A673 (cell line): ENCODE measurements around the gene KIAA0232. TPM values are rescaled to one million over a fixed set of nuclear protein-coding genes. Genes with fewer than 3 reads are reported as not detected.
A peak's percentile ranks its signal among the peaks of the same experiment; 100 is the strongest.

ENCODE experiments used
- BruUV-seq: library from RNA; stranded (reverse); fragments of 400-500 nt; replicated peaks from 2 replicates; lab custom pipeline; 2021; lab: Mats Ljungman, UMichigan
- CTCF ChIA-PET: fragments of 300-600 bp; sonication (Branson Sonifier 250); formaldehyde crosslinking; loops from one replicate; lab custom pipeline; 2022; ENCODE audit warnings: antibody characterized with exemption; lab: Charles Lee
- POLR2A ChIA-PET: fragments of 300-600 bp; sonication (Branson Sonifier 250); formaldehyde crosslinking; loops from one replicate; lab custom pipeline; 2022; ENCODE audit warnings: antibody characterized with exemption; ENCODE audit not compliant: low non-redundant PET; lab: Charles Lee
- DNase-seq: peaks from one replicate; pipeline ENCODE4 v3.0.0-alpha.2; 2015; ENCODE audit warnings: low spot score
- H3K27ac ChIP-seq: fragments of 200-600 bp; sonication (generic); 2 replicates; pipeline ENCODE4 v1.5.1; 2016; ENCODE audit warnings: mixed run types, low read depth, mild to moderate bottlenecking, mixed read lengths, antibody characterized with exemption, low read length; ENCODE audit not compliant: poor library complexity, severe bottlenecking
- H3K27me3 ChIP-seq: fragments of 200-600 bp; sonication (generic); replicated peaks from 2 replicates; pipeline ENCODE4 v1.6.1; 2017; ENCODE audit warnings: mixed run types, low read depth, mild to moderate bottlenecking, mixed read lengths, antibody characterized with exemption, low read length; ENCODE audit not compliant: insufficient read depth, poor library complexity
- H3K36me3 ChIP-seq: fragments of 200-600 bp; sonication (generic); 2 replicates; pipeline ENCODE4 v1.6.1; 2016; ENCODE audit warnings: mixed run types, mild to moderate bottlenecking, mixed read lengths, antibody characterized with exemption, low read length; ENCODE audit not compliant: insufficient read depth, poor library complexity, severe bottlenecking
- H3K4me1 ChIP-seq: fragments of 200-600 bp; sonication (generic); 2 replicates; pipeline ENCODE4 v1.6.1; 2017; ENCODE audit warnings: mixed run types, mild to moderate bottlenecking, mixed read lengths, antibody characterized with exemption, low read length; ENCODE audit not compliant: insufficient read depth, poor library complexity, severe bottlenecking
- H3K4me3 ChIP-seq: fragments of 200-600 bp; sonication (generic); 2 replicates; pipeline ENCODE4 v1.5.1; 2016; ENCODE audit warnings: low read depth, mixed run types, mild to moderate bottlenecking, mixed read lengths, low read length; ENCODE audit not compliant: poor library complexity, severe bottlenecking
- H3K9me3 ChIP-seq: fragments of 200-600 bp; sonication (generic); 2 replicates; pipeline ENCODE4 v1.6.1; 2016; ENCODE audit warnings: mixed run types, low read depth, mild to moderate bottlenecking, mixed read lengths, antibody characterized with exemption, low read length; ENCODE audit not compliant: poor library complexity, severe bottlenecking
- EZH2 ChIP-seq: fragments of 200-600 bp; sonication (generic); IDR thresholded peaks from 2 replicates; pipeline ENCODE4 v1.6.1; 2017; ENCODE audit warnings: borderline replicate concordance, low read depth, mild to moderate bottlenecking, mixed read lengths, antibody characterized with exemption, low read length; ENCODE audit not compliant: poor library complexity, severe bottlenecking
- intact Hi-C: fragments of 100-400 bp; cut with micrococcal nuclease; formaldehyde crosslinking; loops from one replicate; pipeline ENCODE4 v1.10.0; 2022; ENCODE audit not compliant: unreplicated experiment
- total RNA-seq: library from RNA; stranded (reverse); gene quantifications from 2 replicates; pipeline ENCODE4 v1.2.3, GENCODE V29; 2021
- TF ChIP-seq, protein P1 (sequence below): fragments of 300-800, 200-600 bp; sonication (generic); conservative IDR thresholded peaks from 2 replicates; pipeline ENCODE4 v1.5.1; 2017; ENCODE audit warnings: low read depth, mild to moderate bottlenecking, antibody characterized with exemption, low read length, moderate library complexity, mixed read lengths

KIAA0232 gene
- total RNA-seq, 1 experiment from 2014 or later = 30.2 TPM

GRCh38 chr4:6907658-6908191 lies 125.2 kb downstream of the KIAA0232 start:
- POLR2A ChIA-PET = no interaction called here
- H3K27me3 ChIP-seq = no peaks in the 10 kb centered on the region
- no peak overlapping the region for H3K27ac ChIP-seq
- no peaks in the 10 kb centered on the region for H3K9me3 ChIP-seq
- no peak overlapping the region for H3K4me3 ChIP-seq
- CTCF ChIA-PET = no interaction called here
- peaks cover 9% of the 10 kb centered on the region for H3K4me1 ChIP-seq
- TF ChIP-seq, protein P1, sequence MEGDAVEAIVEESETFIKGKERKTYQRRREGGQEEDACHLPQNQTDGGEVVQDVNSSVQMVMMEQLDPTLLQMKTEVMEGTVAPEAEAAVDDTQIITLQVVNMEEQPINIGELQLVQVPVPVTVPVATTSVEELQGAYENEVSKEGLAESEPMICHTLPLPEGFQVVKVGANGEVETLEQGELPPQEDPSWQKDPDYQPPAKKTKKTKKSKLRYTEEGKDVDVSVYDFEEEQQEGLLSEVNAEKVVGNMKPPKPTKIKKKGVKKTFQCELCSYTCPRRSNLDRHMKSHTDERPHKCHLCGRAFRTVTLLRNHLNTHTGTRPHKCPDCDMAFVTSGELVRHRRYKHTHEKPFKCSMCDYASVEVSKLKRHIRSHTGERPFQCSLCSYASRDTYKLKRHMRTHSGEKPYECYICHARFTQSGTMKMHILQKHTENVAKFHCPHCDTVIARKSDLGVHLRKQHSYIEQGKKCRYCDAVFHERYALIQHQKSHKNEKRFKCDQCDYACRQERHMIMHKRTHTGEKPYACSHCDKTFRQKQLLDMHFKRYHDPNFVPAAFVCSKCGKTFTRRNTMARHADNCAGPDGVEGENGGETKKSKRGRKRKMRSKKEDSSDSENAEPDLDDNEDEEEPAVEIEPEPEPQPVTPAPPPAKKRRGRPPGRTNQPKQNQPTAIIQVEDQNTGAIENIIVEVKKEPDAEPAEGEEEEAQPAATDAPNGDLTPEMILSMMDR = peak; percentile 44
- no peak for TF ChIP-seq EZH2
- no peak for DNase-seq
- intact Hi-C loops = loop anchor here (10.0 kb wide), 1 partner anchor 167 kb away; no protein-coding TSS in a partner anchor
- BruUV-seq = no TSS peak
- no peaks in the 10 kb centered on the region for H3K36me3 ChIP-seq

- Histone ChIP-seq H3K4me1 (peaks cover 9% of the 10 kb centered on the region), H3K9me3 (no peaks in the 10 kb centered on the region), H3K4me3 (peak overlapping the region; percentile 89), H3K27me3 (no peaks in the 10 kb centered on the region), H3K36me3 (no peaks in the 10 kb centered on the region), H3K27ac (peak overlapping the region; percentile 99)
- intact Hi-C loops = loop anchor here (10.0 kb wide), 1 partner anchor 166 kb away; no protein-coding TSS in a partner anchor
- BruUV-seq = no TSS peak
- ChIA-PET POLR2A (interaction anchor here (0.6 kb wide), 2 partner anchors 25 to 268 kb away, joined by 3 to 5 read pairs; partner anchors contain the start of gene MRFAP1), CTCF (interaction anchor here (1.2 kb wide), 1 partner anchor 23 kb away, joined by 5 read pairs; no protein-coding TSS in a partner anchor)
- no peak for DNase-seq
- no peak for TF ChIP-seq EZH2
- TF ChIP-seq, protein P1 = no peak
Measured at GRCh38 chr4:6908432-6909112, 126.0 kb downstream of the KIAA0232 start.

DNA sequence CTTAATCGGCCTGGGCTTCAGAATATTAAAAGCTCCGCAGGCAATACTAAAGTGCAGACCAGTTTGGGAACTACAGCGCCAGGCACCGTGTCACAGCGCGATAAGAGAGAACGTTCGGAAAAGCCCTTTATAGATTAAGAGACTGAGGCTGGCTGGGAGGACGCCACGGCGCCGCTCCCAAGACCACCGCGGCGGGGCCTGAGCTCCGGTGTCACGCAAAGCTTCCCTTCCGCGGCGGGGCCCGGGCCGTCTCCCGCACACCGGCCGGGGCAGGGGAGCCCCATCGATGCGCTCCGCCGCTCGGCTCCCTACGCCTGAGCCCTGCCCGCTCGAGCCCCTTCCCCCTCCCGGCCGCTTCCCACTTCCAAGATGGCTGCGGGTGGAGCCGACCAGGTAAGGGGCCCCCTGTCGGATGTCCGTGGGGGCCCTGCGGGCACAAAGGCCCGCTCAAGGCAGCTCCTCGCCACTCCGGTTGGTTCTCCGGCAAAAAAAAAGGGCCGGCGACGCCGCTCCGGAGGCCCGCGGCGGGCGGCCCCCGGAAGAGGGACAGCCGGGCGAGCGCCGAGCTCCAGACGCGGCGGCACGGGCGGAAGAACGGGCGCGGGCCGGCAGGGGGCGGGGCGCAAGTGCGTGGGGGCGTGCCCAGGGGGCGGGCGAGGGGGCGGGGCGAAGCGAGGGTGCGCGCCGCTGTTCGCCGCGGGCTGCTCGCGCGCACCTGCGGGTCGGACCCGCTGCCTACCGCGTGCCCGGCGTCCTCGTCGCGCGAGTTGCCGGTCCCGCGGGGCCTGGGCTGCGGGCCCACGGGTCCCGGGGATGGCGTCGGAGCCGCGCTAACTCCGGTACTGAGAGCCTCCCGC lies 126.8 kb downstream of the KIAA0232 start, which contains the start of gene TBC1D14:
TSS of gene TBC1D14 (plus strand) at position 714 of the 857 bp plus-strand sequence. CDS start 13,564 bp downstream, outside the sequence.
- BruUV-seq = TSS peak; percentile 77

More for the DNA sequence above, 126.8 kb downstream of the KIAA0232 start, which contains the start of gene TBC1D14:
- POLR2A ChIA-PET = interaction anchor here (0.6 kb wide), 3 partner anchors 26 to 269 kb away, joined by 3 to 5 read pairs (median 5); partner anchors contain the start of gene MRFAP1
- H3K4me3 ChIP-seq = peak within 1 kb of the TSS; percentile 89
- H3K9me3 ChIP-seq = no peaks in the 10 kb centered on the region
- H3K36me3 ChIP-seq = no peaks in the 10 kb centered on the region
- CTCF ChIA-PET = interaction anchor here (1.2 kb wide), 1 partner anchor 23 kb away, joined by 5 read pairs; no protein-coding TSS in a partner anchor
- peak within 1 kb of the TSS; percentile 99 for H3K27ac ChIP-seq
- TF ChIP-seq, protein P1 = no peak
- TF ChIP-seq EZH2 = no peak
- intact Hi-C loops = loop anchor here (10.0 kb wide), 1 partner anchor 165 kb away; no protein-coding TSS in a partner anchor
- H3K27me3 ChIP-seq = no peaks in the 10 kb centered on the region
- DNase-seq = peak; percentile 92
- peaks cover 9% of the 10 kb centered on the region for H3K4me1 ChIP-seq
